Measurements from ENCODE around the gene TSSC4. TPM values are rescaled to one million over a fixed set of nuclear protein-coding genes. Genes with fewer than 3 reads are reported as not detected.

The TSSC4 gene
- total RNA-seq, 6 experiments from 2014 or later: 17.6 to 27.0 (median 19.5) TPM

DNA sequence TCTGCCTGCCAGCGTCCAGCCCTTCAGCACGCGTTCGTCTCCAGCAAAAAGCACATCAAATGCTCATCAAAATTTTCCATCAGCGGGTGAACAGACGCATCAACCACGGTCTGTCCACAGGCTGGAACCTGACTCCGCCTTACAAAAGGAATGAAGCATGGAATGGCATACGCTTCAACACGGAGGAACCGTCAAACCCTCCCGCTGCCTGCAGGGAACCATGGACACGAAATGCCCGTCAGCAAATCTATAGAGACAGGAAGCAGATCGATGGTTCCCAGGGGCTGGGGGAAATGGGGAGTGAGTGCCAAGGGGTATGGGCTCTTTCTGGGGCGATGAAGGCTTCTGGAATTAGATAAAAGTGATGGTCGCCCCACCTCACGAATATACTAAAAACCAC is 16.2 kb downstream of the TSSC4 start:
- TF ChIP-seq POLR2A (IDR thresholded peaks at IDR 0.05) (no peak), CTCF (IDR thresholded peaks at IDR 0.05) (no peak)
- intact Hi-C loops (cut with DNase I): loop anchor here in 1 of 2 donors (5.0 kb wide), 1 partner anchor 109 kb away; no protein-coding TSS in a partner anchor
- Histone ChIP-seq H3K4me1 (no peaks in the 10 kb centered on the region), H3K27ac (no peak overlapping the region), H3K27me3 (no peaks in the 10 kb centered on the region), H3K36me3 (no peaks in the 10 kb centered on the region), H3K4me3 (no peak overlapping the region), H3K9me3 (no peaks in the 10 kb centered on the region)
- no peak for DNase-seq
- 76% methylated on average over 14 of the region's 18 CpGs for WGBS (ENCODE audit: insufficient coverage, low coverage, low lambda C conversion rate, missing lambda C conversion rate)
- no peak for ATAC-seq

DNA sequence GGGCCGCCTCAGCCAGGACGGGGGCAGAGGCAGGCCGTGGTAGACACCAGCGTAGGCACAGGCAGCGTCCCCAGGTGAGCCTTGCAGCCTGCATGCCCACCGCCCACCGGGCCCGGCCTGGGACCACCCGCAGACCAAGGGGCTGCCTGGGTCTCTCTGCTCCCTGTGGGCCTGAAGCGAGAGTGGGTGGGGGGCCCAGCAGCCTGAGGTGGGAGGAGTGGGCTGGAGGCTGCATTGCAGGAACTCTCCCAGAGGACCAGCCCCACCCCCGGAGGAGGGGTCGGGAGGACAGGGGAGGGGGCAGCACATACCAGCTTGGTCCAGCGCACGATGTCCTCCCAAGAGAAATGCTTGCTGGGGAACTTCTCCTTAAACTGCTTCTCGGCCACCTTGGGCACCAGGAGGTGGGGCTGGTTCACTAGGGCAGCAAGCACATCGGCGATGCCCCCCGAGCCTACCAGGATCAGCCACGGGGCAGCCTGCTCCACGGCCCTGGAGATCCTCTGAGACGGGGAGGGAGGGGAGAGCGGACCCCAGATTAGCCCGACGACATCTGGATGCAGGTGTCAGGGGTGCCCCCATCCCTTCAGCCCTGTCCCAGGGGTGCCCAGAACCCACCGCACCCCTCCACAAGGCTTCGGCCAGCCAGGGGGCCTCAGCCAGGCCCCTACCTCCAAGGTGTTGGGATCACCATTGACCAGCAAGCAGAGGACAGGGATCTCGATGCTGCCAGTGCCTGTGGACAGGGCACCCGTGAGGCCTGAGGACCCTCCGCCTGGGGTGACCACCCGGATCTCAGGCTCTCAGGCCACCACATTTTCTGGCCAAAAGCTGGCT is 17.5 kb downstream of the TSSC4 start:
- intact Hi-C loops (cut with DNase I): loop anchor here in 1 of 2 donors (5.0 kb wide), 1 partner anchor 111 kb away; no protein-coding TSS in a partner anchor
- H3K27me3 ChIP-seq: no peaks in the 10 kb centered on the region
- 73% methylated on average over 3 of the region's 30 CpGs for WGBS (ENCODE audit: insufficient coverage, low coverage, low lambda C conversion rate, missing lambda C conversion rate)
- TF ChIP-seq POLR2A (IDR thresholded peaks at IDR 0.05): no peak
- TF ChIP-seq CTCF (IDR thresholded peaks at IDR 0.05): no peak
- ATAC-seq (no peak), DNase-seq (no peak)
- H3K4me3 ChIP-seq: no peak overlapping the region
- no peaks in the 10 kb centered on the region for H3K9me3 ChIP-seq
- no peak overlapping the region for H3K27ac ChIP-seq
- H3K4me1 ChIP-seq: no peaks in the 10 kb centered on the region
- H3K36me3 ChIP-seq: no peaks in the 10 kb centered on the region

GRCh38 chr11:2418693-2419360 is 18.3 kb downstream of the TSSC4 start:
- DNase-seq: no peak
- Histone ChIP-seq H3K27me3 (no peaks in the 10 kb centered on the region), H3K4me3 (no peak overlapping the region), H3K36me3 (no peaks in the 10 kb centered on the region), H3K27ac (no peak overlapping the region), H3K4me1 (no peaks in the 10 kb centered on the region), H3K9me3 (no peaks in the 10 kb centered on the region)
- WGBS (ENCODE audit: insufficient coverage, low coverage, low lambda C conversion rate, missing lambda C conversion rate): 67% methylated on average over 11 of the region's 21 CpGs
- intact Hi-C loops (cut with DNase I): loop anchor here in 1 of 2 donors (5.0 kb wide), 1 partner anchor 112 kb away; no protein-coding TSS in a partner anchor
- no peak for ATAC-seq
- no peak for TF ChIP-seq CTCF (IDR thresholded peaks at IDR 0.05)

- Histone ChIP-seq H3K27me3 (no peaks in the 10 kb centered on the region), H3K4me3 (no peak overlapping the region), H3K9me3 (no peaks in the 10 kb centered on the region), H3K27ac (no peak overlapping the region), H3K4me1 (no peaks in the 10 kb centered on the region), H3K36me3 (no peaks in the 10 kb centered on the region)
- DNase-seq (peak; percentile 72 to 78 (median 74)), ATAC-seq (peak; percentile 63 to 83 (median 78))
- 0% methylated on average over 12 of the region's 36 CpGs for WGBS (ENCODE audit: insufficient coverage, low coverage, low lambda C conversion rate, missing lambda C conversion rate)
- peak; percentile 79 to 90 (median 82) for TF ChIP-seq CTCF (IDR thresholded peaks at IDR 0.05)
- TF ChIP-seq POLR2A (IDR thresholded peaks at IDR 0.05): no peak
- intact Hi-C loops (cut with DNase I): loop anchor here (2.0 to 5.0 kb wide), 4 partner anchors 113 to 223 kb away; no protein-coding TSS in a partner anchor
Observed at GRCh38 chr11:2419638-2420501, 19.3 kb downstream of the TSSC4 start.

All from right lobe of liver (tissue), 6 donors.